Measurements from ENCODE around the gene MBOAT7.
A peak's percentile ranks its signal among the peaks of the same experiment; 100 is the strongest.
"Not testable (repeated sequence)": the region's sequence is repeated elsewhere in the genome, so short reads cannot be mapped to it uniquely, and the experiment has no call there.

MBOAT7 gene

GRCh38 chr19:54188215-54188871, 1.0 kb downstream of the MBOAT7 start:
- DNase-seq (ENCODE audit: low read depth) = no peak

- DNase-seq (ENCODE audit: low read depth) = no peak
These were observed 2.4 kb downstream of the MBOAT7 start for GRCh38 chr19:54186934-54187381.

- DNase-seq (ENCODE audit: low read depth) = no peak
These were observed 3.0 kb downstream of the MBOAT7 start for GRCh38 chr19:54186351-54186750.

- DNase-seq (ENCODE audit: low read depth) = no peak
These were observed 5.9 kb downstream of the MBOAT7 start for GRCh38 chr19:54183431-54183830.

- DNase-seq (ENCODE audit: low read depth) = not testable (repeated sequence)
These were observed 7.5 kb downstream of the MBOAT7 start for GRCh38 chr19:54181894-54182293.

GRCh38 chr19:54180691-54181091, 8.7 kb downstream of the MBOAT7 start:
- no peak for DNase-seq (ENCODE audit: low read depth)

GRCh38 chr19:54179921-54180461, 9.4 kb downstream of the MBOAT7 start:
- no peak for DNase-seq (ENCODE audit: low read depth)

GRCh38 chr19:54179262-54179852, 10.0 kb downstream of the MBOAT7 start:
- DNase-seq (ENCODE audit: low read depth) = no peak

GRCh38 chr19:54178581-54179261, 10.7 kb downstream of the MBOAT7 start:
- DNase-seq (ENCODE audit: low read depth) = no peak

- DNase-seq (ENCODE audit: low read depth) = no peak
These were observed 15.2 kb downstream of the MBOAT7 start for GRCh38 chr19:54173951-54174834.

GRCh38 chr19:54173359-54173699, 16.1 kb downstream of the MBOAT7 start:
- DNase-seq (ENCODE audit: low read depth) = no peak

GRCh38 chr19:54172471-54173358, 16.7 kb downstream of the MBOAT7 start, which contains the start of gene TMC4:
TSS of gene TMC4 (minus strand) at chr19:54173160. CDS start at chr19:54173117, 43 bp downstream.
- no peak for DNase-seq (ENCODE audit: low read depth)

GRCh38 chr19:54171736-54172431, 17.5 kb downstream of the MBOAT7 start:
- DNase-seq (ENCODE audit: low read depth) = not testable (repeated sequence)

- DNase-seq (ENCODE audit: low read depth) = no peak
These were observed 20.1 kb downstream of the MBOAT7 start for GRCh38 chr19:54169149-54169740.

- DNase-seq (ENCODE audit: low read depth) = peak; percentile 88
These were observed 21.0 kb downstream of the MBOAT7 start for GRCh38 chr19:54168174-54168917.

GRCh38 chr19:54165222-54165621, 24.2 kb downstream of the MBOAT7 start:
- no peak for DNase-seq (ENCODE audit: low read depth)

GRCh38 chr19:54164369-54165068, 24.9 kb downstream of the MBOAT7 start:
- peak; percentile 22 for DNase-seq (ENCODE audit: low read depth)

GRCh38 chr19:54162884-54163283, 26.5 kb downstream of the MBOAT7 start:
- no peak for DNase-seq (ENCODE audit: low read depth)

All from activated gamma-delta T cell treated with anti-CD3 and anti-CD28 coated beads, Interleukin-2, amount 50 U/mL, for 16 hours (primary cell).